Ishikawa (cell line): ENCODE measurements around the gene REV1.

Experiments
- CEBPB ChIP-seq: IDR thresholded peaks from 2 replicates; pipeline ENCODE4 v1.6.1; 2012
- CREB1 ChIP-seq: IDR thresholded peaks from 2 replicates; pipeline ENCODE4 v1.6.1; 2012; ENCODE audit warnings: low read depth
- EP300 ChIP-seq: IDR thresholded peaks from 2 replicates; pipeline ENCODE4 v1.6.1; 2012; ENCODE audit warnings: borderline replicate concordance
- FOXM1 ChIP-seq: IDR thresholded peaks from 2 replicates; pipeline ENCODE4 v1.6.1; 2012; ENCODE audit warnings: low read depth, borderline replicate concordance
- MAX ChIP-seq: IDR thresholded peaks from 2 replicates; pipeline ENCODE4 v1.6.1; 2012
- NFIC ChIP-seq: IDR thresholded peaks from 2 replicates; pipeline ENCODE4 v1.6.1; 2012
- RAD21 ChIP-seq: IDR thresholded peaks from 2 replicates; pipeline ENCODE4 v1.6.1; 2012; ENCODE audit warnings: low read depth
- REST ChIP-seq: IDR thresholded peaks from 2 replicates; pipeline ENCODE4 v1.6.1; 2012; ENCODE audit warnings: low read depth, mild to moderate bottlenecking
- TAF1 ChIP-seq: IDR thresholded peaks from 2 replicates; pipeline ENCODE4 v1.6.1; 2012; ENCODE audit warnings: low read depth, mild to moderate bottlenecking
- TCF12 ChIP-seq: IDR thresholded peaks from 2 replicates; pipeline ENCODE4 v1.6.1; 2012; ENCODE audit warnings: low read depth
- TEAD4 ChIP-seq: IDR thresholded peaks from 2 replicates; pipeline ENCODE4 v1.6.1; 2012
- YY1 ChIP-seq: IDR thresholded peaks from 2 replicates; pipeline ENCODE4 v1.6.1; 2012; ENCODE audit warnings: low read depth
- ZBTB7A ChIP-seq: IDR thresholded peaks from 2 replicates; pipeline ENCODE4 v1.6.1; 2012; ENCODE audit warnings: low read depth
- TF ChIP-seq, protein P1 (sequence below): IDR thresholded peaks from 2 replicates; pipeline ENCODE4 v1.6.1; 2012

Gene REV1

DNA sequence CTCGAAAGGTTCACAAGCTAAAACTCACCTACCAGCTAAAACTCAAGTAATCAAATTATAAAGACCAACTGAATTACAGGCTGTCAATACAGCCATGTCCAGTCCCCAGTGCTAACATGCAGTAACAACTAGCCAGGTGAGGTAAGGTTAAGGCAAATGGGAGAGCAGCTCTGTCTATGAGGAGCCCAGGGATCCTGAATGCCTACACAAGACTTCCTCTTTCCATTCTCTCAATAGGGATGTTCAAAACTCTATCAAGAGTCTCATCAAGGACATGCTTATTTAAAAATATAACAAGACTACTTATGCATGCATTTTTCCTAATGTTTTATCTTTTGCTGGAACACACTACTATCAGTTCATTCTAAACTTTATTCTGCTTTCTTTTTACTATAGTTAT lies 20.4 kb downstream of the REV1 start:
- TF ChIP-seq TCF12 = no peak
- TF ChIP-seq NFIC = no peak

GRCh38 chr2:99468155-99468554 lies 21.7 kb downstream of the REV1 start:
- TF ChIP-seq MAX (no peak), ZBTB7A (no peak), TAF1 (no peak), RAD21 (no peak), REST (no peak), CEBPB (no peak), EP300 (no peak)
- TF ChIP-seq, protein P1, sequence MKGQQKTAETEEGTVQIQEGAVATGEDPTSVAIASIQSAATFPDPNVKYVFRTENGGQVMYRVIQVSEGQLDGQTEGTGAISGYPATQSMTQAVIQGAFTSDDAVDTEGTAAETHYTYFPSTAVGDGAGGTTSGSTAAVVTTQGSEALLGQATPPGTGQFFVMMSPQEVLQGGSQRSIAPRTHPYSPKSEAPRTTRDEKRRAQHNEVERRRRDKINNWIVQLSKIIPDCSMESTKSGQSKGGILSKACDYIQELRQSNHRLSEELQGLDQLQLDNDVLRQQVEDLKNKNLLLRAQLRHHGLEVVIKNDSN = no peak

DNA sequence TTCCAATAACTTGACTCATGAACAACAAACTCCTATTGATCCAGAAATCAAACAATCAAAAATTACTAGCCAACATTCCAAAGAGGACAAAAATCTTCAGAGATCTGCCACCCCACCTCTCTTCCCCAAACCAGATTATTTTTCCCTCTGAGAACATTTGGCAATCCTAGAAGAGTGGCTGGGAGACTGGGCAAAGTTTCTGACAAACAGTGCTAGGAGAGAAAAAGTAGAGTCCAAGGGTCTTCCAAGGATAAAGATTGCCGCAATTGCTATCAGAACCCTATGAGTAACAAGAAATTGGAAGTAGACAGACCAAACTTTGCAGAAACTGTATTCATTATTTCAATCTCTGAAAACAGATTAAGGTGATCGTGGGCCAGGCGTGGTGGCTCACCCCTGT lies 22.4 kb downstream of the REV1 start:
- TF ChIP-seq MAX (no peak), FOXM1 (no peak), ZBTB7A (no peak), TEAD4 (no peak), YY1 (no peak), EP300 (no peak), REST (no peak), RAD21 (no peak), CEBPB (no peak), CREB1 (no peak)
- TF ChIP-seq, protein P1 = no peak

- TF ChIP-seq TAF1 (no peak), NFIC (no peak), REST (no peak), CREB1 (no peak), YY1 (no peak), TCF12 (no peak)
- TF ChIP-seq, protein P1 = no peak
Measured at GRCh38 chr2:99461828-99462483, 27.9 kb downstream of the REV1 start.

DNA sequence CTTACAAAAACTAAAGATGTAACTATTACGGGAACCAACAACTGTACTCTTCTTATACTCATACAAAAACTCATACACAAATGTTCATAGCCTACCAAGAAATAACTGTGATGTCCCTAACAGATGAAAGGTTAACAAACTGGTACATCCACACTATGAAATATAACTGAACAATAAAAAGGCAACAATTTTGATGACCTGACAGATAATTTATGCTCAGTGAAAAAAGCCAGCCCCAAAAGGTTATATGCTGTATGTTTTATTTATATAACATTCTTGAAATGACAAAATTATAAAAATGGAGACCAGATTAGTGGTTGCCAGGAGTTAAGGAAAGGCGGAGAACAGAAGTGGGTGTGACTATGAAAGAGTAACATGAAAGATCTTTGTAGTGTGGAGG lies 31.3 kb downstream of the REV1 start:
- TF ChIP-seq YY1 (no peak), CREB1 (no peak)
